BJ (cell line): ENCODE results near the gene ARID3C. TPM values are rescaled to one million over a fixed set of nuclear protein-coding genes. Genes with fewer than 3 reads are reported as not detected.

Experiments
- CTCF ChIA-PET: fragments of 350-600 bp; formaldehyde crosslinking; extraction: SDS; loops from one replicate; lab custom pipeline; 2021; ENCODE audit warnings: antibody characterized with exemption, inconsistent platforms; lab: Yijun Ruan, JAX
- POLR2A ChIA-PET: fragments of 300-600 bp; sonication (Branson Sonifier 250); formaldehyde crosslinking; extraction: SDS; loops from one replicate; lab custom pipeline; 2021; ENCODE audit warnings: antibody characterized with exemption; lab: Charles Lee
- DNase-seq: peaks from one replicate; pipeline ENCODE4 v3.0.0-alpha.2; 2011; ENCODE audit warnings: low read depth
- H3K27me3 ChIP-seq: 2 replicates; pipeline ENCODE4 v1.6.0; 2011; ENCODE audit warnings: low read length; ENCODE audit not compliant: control insufficient read depth, insufficient read depth
- H3K36me3 ChIP-seq: 2 replicates; pipeline ENCODE4 v1.5.1; 2011; ENCODE audit warnings: low read length; ENCODE audit not compliant: control insufficient read depth, insufficient read depth
- H3K4me3 ChIP-seq: 2 replicates; pipeline ENCODE4 v1.5.1; 2011; ENCODE audit warnings: low read depth, mild to moderate bottlenecking, control low read depth, low read length
- polyA plus RNA-seq: library from polyadenylated mRNA; depleted of rRNA; stranded (reverse); fragments of >200 nt; gene quantifications from 2 replicates; pipeline ENCODE4 v1.2.3, GENCODE V29; 2011
- TF ChIP-seq, protein P1 (sequence below): IDR thresholded peaks from 2 replicates; pipeline ENCODE4 v1.5.1; 2011; ENCODE audit warnings: low read depth, mild to moderate bottlenecking, control low read depth, inconsistent platforms, low read length, moderate library complexity; ENCODE audit not compliant: insufficient read depth

Gene ARID3C
- polyA plus RNA-seq, 1 experiment = not detected

DNA sequence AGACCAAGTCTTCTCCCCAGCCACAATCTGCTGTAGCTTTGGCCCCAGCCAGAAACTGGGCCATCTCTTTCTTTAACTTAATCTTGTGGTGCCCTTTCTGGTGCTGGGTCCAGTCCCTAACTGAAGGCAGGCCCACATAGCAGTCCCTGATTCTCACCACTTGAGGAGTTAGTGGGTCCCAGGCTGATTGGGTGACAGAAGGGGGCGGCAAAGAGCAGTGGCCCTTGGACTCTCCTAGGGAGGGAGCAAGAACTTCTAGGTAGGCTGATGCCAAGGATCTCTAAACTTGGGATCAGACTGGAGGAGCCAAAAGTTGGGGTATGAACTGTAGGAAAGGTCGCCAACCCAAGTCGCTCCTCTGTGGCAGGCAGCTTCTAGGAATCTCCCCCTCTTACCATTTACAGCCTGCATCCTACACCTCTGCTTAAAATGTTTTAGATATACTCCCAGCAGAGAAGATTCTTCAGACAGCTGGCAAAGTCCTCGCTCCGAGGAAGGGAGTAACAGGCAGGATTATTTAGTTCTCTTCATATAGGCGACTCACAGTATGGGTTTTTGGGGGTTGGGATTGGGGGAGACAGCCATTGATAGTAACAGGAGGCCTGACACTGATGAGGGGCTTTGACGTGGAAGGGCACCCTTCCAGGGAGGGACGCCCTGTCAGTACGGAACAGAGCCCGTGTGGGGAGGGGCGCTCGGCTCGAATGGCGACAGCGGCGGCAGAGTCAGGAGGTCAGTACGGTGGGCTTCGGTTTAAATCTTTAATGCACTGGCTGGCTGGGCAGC, 35.6 kb upstream of the ARID3C start:
- CTCF ChIA-PET = interaction anchor here (0.7 to 3.0 kb wide), 20 partner anchors 10 to 947 kb away, joined by 3 to 42 read pairs (median 5); partner anchors contain the start of genes GALT, IL11RA and SIGMAR1
- Histone ChIP-seq H3K4me3 (peak overlapping the region; percentile 93), H3K36me3 (peaks cover 8% of the 10 kb centered on the region), H3K27me3 (no peaks in the 10 kb centered on the region)
- POLR2A ChIA-PET = interaction anchor here (1.2 kb wide), 1 partner anchor 11 kb away, joined by 6 read pairs; no protein-coding TSS in a partner anchor
- TF ChIP-seq, protein P1, sequence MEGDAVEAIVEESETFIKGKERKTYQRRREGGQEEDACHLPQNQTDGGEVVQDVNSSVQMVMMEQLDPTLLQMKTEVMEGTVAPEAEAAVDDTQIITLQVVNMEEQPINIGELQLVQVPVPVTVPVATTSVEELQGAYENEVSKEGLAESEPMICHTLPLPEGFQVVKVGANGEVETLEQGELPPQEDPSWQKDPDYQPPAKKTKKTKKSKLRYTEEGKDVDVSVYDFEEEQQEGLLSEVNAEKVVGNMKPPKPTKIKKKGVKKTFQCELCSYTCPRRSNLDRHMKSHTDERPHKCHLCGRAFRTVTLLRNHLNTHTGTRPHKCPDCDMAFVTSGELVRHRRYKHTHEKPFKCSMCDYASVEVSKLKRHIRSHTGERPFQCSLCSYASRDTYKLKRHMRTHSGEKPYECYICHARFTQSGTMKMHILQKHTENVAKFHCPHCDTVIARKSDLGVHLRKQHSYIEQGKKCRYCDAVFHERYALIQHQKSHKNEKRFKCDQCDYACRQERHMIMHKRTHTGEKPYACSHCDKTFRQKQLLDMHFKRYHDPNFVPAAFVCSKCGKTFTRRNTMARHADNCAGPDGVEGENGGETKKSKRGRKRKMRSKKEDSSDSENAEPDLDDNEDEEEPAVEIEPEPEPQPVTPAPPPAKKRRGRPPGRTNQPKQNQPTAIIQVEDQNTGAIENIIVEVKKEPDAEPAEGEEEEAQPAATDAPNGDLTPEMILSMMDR = peak; percentile 100
- DNase-seq = no peak

DNA sequence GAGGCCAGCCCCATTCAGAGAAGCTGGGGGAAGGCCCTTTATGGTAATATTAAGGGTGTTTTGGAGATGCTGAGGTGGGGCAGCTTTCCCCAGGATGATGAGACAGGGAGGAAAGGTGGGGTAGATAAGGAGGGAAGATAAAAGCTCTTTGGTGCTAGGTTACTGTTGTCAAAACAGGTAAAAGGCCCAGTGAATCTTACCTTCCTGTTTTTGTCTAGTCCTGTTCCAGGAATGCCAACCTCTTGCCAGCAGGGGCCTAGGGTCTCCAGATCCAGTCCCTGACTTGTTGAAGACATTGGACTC, 34.4 kb upstream of the ARID3C start:
- TF ChIP-seq, protein P1 = no peak
- ChIA-PET POLR2A (no interaction called here), CTCF (interaction anchor here (0.8 to 3.0 kb wide), 13 partner anchors 8 to 46 kb away, joined by 3 to 42 read pairs (median 5); partner anchors contain the start of genes GALT, IL11RA and SIGMAR1)
- DNase-seq = no peak
- Histone ChIP-seq H3K4me3 (no peak overlapping the region), H3K27me3 (no peaks in the 10 kb centered on the region), H3K36me3 (peaks cover 7% of the 10 kb centered on the region)

DNA sequence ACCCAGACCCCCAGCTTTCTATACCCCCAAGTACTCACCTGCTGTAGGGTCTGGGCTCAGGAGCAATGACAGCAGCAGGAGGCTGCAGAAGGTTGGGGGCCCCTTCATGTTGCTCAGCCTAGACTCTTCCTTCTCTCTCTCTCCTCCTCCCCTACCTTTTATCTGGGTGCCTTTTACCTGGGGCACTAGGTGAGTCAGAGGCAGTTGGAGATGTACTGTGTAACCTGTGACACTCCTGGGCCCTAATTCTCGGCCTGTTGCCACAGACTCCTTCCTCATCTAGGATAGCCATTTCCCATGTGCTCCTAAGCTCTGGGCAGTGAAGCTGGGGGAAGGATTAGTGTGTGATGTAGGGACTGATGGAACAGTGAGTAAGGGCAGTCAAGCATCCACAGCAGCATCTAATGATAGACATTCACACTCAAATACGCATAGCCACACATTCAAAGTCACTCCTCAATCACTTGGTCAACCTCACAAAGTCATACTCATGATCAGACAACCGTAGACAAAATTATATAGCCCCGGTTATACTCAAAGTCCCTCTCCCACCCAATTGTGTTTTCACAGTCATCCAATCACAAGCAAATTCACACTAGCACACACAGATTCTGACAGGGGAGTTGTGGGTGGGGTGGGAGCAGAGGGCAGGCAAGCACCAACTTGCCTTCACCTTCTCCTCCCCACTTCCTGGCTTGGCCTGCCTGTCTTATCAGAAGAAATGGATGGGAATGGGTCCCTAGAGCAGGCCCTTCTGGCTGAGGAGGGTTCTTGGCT, 33.8 kb upstream of the ARID3C start, which contains the start of gene CCL27:
Gene CCL27 (minus strand): TSS at position 132 of the 777 bp plus-strand sequence. CDS start 24 bp downstream, at position 108.
- peaks cover 4% of the 10 kb centered on the region for H3K36me3 ChIP-seq
- no peak for DNase-seq
- ChIA-PET CTCF (interaction anchor here (0.7 to 3.0 kb wide), 14 partner anchors 8 to 49 kb away, joined by 3 to 42 read pairs (median 3); partner anchors contain the start of genes GALT, IL11RA and SIGMAR1), POLR2A (no interaction called here)
- H3K27me3 ChIP-seq = no peaks in the 10 kb centered on the region
- TF ChIP-seq, protein P1 = no peak
- no peak within 1 kb of the TSS for H3K4me3 ChIP-seq

DNA sequence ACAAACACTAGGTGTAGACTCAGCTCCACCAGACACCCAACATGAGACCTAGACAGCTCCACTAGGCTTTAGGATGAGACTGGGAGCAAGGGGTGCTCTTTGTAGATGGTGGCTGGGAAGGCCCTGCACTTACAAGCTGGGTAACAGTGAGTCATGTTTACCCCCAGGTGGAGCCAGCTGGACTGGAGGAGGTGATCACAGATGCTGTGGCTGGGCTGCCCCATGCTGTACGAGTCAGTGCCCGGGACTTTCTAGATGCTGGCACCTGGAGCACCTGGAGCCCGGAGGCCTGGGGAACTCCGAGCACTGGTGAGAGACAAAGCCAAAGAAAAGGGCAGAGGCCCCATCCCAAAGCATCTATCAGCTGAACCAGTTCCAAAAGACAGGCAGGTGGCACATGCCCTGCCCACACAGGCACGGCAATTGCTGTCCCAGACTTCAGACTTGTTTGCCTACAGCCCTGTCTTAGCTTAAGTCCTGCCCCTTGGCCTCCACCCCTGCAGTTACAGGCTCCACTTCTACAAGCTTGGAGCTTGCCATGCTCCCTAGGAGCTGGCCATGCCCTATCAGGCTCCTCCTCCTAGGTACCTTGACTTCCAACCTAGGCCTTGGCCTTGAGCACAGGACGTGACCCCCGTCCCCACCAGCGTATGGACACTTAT, 30.9 kb upstream of the ARID3C start:
- H3K4me3 ChIP-seq = no peak overlapping the region
- TF ChIP-seq, protein P1 = no peak
- ChIA-PET CTCF (interaction anchor here (1.0 to 3.4 kb wide), 5 partner anchors 12 to 43 kb away, joined by 3 to 9 read pairs (median 4); partner anchors contain the start of gene GALT), POLR2A (no interaction called here)
- no peak for DNase-seq
- peaks cover 4% of the 10 kb centered on the region for H3K36me3 ChIP-seq
- H3K27me3 ChIP-seq = no peaks in the 10 kb centered on the region
